ENCODE results near the gene APBB2. TPM values are rescaled to one million over a fixed set of nuclear protein-coding genes. Genes with fewer than 3 reads are reported as not detected.

The APBB2 gene
- total RNA-seq, 2 donors from 2014 or later = 37.3 to 75.3 TPM

- Histone ChIP-seq H3K9me3 (no peaks in the 10 kb centered on the region), H3K27me3 (no peaks in the 10 kb centered on the region), H3K4me1 (peaks cover 0 to 32% of the 10 kb centered on the region in 2 donors), H3K27ac (no peak overlapping the region), H3K36me3 (no peaks in the 10 kb centered on the region), H3K4me3 (no peak overlapping the region)
- DNase-seq (ENCODE audit: low spot score) = no peak
- no peak for TF ChIP-seq CTCF (IDR thresholded peaks at IDR 0.05)
Observed at GRCh38 chr4:41122775-41123174, 91.6 kb downstream of the APBB2 start.

GRCh38 chr4:41122309-41122708, 92.0 kb downstream of the APBB2 start:
- Histone ChIP-seq H3K4me1 (peaks cover 0 to 32% of the 10 kb centered on the region in 2 donors), H3K4me3 (no peak overlapping the region), H3K36me3 (no peaks in the 10 kb centered on the region), H3K27ac (no peak overlapping the region), H3K27me3 (no peaks in the 10 kb centered on the region), H3K9me3 (no peaks in the 10 kb centered on the region)
- DNase-seq (ENCODE audit: low spot score) = no peak
- no peak for TF ChIP-seq CTCF (IDR thresholded peaks at IDR 0.05)

- no peaks in the 10 kb centered on the region for H3K9me3 ChIP-seq
- no peak for TF ChIP-seq CTCF (IDR thresholded peaks at IDR 0.05)
- H3K4me3 ChIP-seq = no peak overlapping the region
- H3K27ac ChIP-seq = no peak overlapping the region
- H3K27me3 ChIP-seq = no peaks in the 10 kb centered on the region
- H3K4me1 ChIP-seq = peaks cover 0 to 32% of the 10 kb centered on the region in 2 donors
- H3K36me3 ChIP-seq = no peaks in the 10 kb centered on the region
- no peak for DNase-seq (ENCODE audit: low spot score)
Observed at GRCh38 chr4:41121906-41122305, 92.4 kb downstream of the APBB2 start.

- DNase-seq (ENCODE audit: low spot score) = peak; percentile 69
- H3K36me3 ChIP-seq = no peaks in the 10 kb centered on the region
- no peaks in the 10 kb centered on the region for H3K9me3 ChIP-seq
- no peak overlapping the region for H3K4me3 ChIP-seq
- H3K4me1 ChIP-seq = peaks cover 0 to 30% of the 10 kb centered on the region in 2 donors
- H3K27me3 ChIP-seq = no peaks in the 10 kb centered on the region
- H3K27ac ChIP-seq = peak overlapping the region; percentile 14 to 20
- TF ChIP-seq CTCF (IDR thresholded peaks at IDR 0.05) = no peak
Observed at GRCh38 chr4:41120297-41121217, 93.8 kb downstream of the APBB2 start.

GRCh38 chr4:41119867-41120295, 94.5 kb downstream of the APBB2 start:
- Histone ChIP-seq H3K27me3 (no peaks in the 10 kb centered on the region), H3K27ac (peak overlapping the region; percentile 14 to 20), H3K9me3 (no peaks in the 10 kb centered on the region), H3K4me3 (no peak overlapping the region), H3K4me1 (peaks cover 0 to 24% of the 10 kb centered on the region in 2 donors), H3K36me3 (no peaks in the 10 kb centered on the region)
- DNase-seq (ENCODE audit: low spot score) = no peak
- no peak for TF ChIP-seq CTCF (IDR thresholded peaks at IDR 0.05)

Data from right atrium auricular region (tissue), 2 donors.